HG02885 (cell line): ENCODE results near the gene SLC23A1.

Experiments used
- ATAC-seq: cut with Tn5 transposase; IDR thresholded peaks from one replicate; pipeline ENCODE4 v1.9.1; 2021; ENCODE audit warnings: mild to moderate bottlenecking; ENCODE audit not compliant: unreplicated experiment, poor library complexity

Gene SLC23A1

DNA sequence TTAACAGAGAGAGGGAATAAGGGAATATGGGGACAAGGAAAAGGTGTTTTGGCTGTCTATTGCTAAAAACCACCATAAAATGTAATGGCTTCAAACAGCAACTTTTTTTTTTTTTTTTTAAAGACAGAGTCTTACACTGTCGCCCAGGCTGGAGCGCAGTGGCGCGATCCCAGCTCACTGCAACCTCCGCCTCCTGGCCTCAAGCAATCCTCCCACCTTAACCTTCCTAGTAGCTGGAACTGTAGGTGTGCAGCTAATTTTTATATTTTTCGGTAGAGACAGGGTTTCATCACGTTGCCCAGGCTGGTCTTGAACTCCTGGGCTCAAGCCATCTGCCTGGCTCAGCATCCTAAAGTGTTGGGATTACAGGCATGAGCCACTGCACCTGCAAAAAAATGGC, 25.1 kb upstream of the SLC23A1 start:
- ATAC-seq = no peak

DNA sequence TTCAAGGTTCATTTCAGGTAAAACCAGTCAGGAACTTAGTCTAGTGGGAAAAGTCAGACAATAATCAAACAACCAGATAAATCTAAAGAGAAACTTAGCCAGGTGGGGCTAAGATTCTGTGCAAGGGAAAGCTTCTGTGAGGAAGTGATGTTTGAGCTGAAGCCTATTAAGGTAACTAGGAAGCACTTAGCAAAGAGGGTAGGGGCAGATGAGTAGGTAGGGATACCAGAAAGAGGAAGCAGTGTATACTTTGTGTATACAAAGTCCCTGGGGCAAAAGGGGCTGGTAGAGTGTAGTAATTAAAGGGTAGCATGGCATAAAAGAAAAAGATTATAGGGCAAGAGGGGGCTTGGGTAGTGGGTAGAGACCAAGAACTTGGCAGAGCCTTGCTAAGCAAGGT, 24.4 kb upstream of the SLC23A1 start:
- ATAC-seq = no peak

- ATAC-seq = no peak
Observed at GRCh38 chr5:139406963-139407362, 23.9 kb upstream of the SLC23A1 start.

DNA sequence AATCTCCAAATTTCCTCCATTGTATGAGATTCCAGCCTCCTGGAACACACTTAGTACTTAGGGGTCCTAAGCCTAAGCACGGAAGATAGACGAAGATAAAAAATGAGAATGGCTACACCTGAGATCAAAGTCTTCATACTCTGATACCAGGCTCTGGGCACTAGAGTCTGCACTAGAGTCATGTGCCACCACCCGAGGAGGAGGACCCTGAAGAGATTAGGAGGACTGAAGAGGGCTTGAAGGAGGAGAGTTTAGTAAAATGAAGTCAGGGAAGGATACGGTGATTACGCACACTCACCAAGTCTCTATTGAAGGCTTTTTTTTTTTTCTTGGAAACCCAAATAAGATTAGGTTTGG, 21.4 kb upstream of the SLC23A1 start:
- ATAC-seq = no peak

DNA sequence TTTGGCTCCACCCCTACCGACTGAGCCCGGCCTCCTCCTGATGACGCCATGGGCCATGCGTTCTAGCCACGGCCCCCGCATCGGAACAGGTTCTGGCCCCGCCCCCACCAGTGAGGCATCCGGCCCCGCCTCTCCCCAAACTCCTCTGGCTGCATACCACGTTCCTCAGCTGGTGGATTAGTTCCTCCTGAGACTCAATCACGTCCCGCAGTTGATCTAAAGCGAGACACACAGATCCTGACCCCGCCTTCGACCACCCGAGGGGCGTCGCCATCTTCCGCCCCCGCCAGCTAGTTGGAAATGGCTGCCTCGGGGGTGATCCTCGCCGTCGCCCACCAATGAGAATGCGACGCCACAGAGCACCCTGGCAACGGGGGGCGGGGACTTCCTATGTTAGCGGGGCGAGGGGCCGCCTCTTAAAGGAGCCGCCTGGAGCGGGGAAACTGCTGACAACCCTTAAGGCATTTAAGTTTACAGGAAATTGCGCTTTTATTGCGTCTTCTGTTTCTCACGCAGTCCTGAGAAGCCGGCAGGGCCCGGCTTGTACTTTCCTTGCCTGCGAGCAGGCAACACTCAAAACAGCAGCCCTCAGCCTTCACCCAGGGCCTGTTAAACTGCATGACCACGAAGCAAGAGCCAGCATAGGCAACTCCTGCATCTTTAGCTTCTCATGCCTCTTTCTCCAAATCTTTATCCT, 20.8 kb upstream of the SLC23A1 start, which contains the start of gene SPATA24:
SPATA24 (minus strand) TSS at position 303 of the 697 bp plus-strand sequence; CDS start at position 274, 29 bp downstream.
- peak; percentile 80 for ATAC-seq

DNA sequence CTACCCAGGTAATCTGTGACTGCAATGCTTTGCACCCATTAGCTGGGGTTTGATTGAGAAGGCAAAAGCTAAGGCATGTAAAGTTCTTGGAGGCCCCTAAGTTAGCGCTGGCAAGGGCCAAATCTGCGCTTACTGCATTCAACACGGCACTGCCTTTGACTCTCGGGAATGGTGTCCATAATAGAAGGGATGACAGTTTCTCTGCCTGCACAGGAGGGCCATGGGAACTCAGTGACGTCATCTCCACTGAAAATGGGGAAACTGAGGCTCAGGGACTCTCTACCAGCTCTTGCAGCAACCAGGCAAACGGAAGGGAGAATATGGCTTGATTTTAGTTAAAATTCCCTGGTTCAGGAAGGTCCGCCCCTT, 20.3 kb upstream of the SLC23A1 start:
- no peak for ATAC-seq

GRCh38 chr5:139402561-139403158, 19.6 kb upstream of the SLC23A1 start:
- ATAC-seq = no peak

GRCh38 chr5:139401546-139401945, 18.4 kb upstream of the SLC23A1 start:
- no peak for ATAC-seq

DNA sequence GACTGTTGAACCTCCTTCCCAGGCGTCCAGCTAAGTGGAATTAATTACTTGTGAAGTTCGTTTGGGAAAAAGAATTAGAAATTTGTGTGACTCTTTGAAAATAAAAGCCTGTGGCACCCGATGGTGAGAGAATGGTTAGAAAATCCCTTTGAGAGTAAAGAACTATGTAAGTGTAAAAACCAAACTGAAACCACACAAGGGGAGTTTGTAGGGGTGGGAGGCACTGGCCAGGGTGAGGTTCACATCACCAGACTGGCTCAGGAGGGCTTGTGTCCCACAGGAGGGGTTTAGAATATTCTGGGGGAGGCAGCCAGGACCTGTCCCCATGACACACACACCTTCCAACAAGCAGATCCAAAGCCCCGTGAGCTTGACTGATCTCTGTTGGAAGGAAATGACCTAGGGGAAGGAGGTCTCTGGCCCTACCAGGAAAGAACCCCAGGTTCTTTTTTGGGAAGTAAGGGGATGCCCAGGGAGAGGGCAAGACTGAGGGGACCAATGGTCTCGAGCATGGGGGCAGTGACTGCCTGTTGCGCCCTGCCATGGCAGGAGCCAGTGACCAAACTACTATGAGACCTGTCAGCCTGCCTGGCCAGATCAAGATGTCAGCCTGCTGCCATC, 16.5 kb upstream of the SLC23A1 start:
- peak; percentile 29 for ATAC-seq

DNA sequence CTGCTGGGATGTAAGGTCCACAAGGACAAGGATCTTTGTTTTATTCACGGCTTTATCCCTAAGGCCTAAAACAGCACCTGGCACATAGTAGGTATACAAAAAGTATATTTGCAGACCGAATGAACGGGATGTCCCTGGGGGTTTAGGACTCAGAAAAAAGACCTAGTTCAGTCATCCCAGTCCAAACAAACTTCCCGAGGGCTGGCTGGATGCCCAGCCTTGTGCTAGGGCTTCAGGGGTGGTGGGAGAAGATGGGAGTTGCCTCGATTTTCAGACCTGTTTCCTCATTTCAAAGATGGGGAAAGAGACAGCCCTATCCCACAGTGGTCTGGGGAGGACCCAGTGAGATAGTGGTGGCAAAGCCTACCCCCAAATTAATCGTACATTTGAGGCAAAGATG, 14.8 kb upstream of the SLC23A1 start:
- ATAC-seq = no peak

DNA sequence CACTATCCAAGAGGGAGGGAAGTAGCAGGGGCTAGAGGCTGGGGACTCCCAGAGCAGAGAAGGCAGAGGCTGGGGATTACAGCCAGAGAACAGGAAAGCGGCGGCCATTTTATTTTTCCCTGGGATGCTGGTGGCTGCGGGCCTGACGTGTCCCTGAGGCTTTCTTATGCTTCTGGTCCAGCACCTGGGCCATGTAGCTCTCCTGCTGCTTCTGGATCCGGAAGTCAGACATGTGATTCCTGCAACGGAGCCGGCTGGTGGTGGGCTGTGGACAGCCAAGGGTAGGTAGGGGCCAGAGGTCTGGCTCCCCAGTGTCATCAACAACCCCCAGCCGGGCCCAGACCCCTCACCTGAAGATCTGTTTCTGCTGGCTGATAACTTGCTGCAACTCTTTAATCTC, 13.6 kb upstream of the SLC23A1 start:
- no peak for ATAC-seq

GRCh38 chr5:139395844-139396640, 12.9 kb upstream of the SLC23A1 start:
- ATAC-seq = no peak

DNA sequence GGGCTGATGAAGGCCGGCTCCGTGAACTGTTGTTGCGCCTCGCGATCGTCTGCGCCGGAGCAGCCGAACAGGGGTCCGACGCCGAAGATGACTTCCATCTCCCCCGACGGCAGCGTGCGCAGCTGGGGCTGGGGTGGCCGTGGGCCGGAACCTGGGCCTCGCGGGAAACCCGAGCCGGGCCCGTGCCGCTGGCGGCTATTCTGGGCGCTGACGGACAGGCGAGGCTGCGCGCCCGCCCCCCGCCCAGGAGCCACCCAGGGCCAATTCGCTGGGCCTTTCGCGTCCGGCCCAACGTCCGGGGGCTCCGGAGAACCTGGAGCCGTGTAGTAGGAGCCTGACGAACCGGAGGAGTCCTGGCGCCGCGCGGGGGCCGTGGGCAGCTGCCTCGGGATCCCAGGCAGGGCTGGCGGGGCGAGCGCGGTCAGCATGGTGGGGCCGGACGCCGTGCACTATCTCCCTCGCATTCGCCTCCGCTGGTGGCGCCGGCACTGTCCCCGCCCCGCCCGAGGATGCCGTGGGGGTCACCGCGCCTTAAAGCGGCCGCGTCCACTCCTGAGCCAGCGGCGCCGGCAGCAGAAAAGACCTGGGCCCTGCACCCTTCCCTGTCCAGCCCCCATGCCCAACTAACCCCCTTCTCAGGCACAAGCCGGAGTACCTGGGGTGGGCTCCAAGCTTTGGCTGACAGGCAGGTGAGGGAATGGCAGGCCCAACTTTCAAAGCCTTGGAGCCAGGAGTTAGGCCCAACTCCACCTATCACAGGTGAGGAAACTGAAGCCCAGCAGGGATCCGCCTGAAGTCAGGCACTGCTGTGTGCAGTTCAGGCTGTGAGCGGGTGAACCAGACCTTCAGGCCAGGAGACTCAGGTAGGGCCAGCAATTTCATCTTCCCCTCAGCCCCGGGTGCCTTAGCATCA, 11.8 kb upstream of the SLC23A1 start, which contains the start of gene PROB1:
PROB1 (minus strand) TSS at position 451 of the 913 bp plus-strand sequence; CDS start at position 428, 23 bp downstream.
- no peak for ATAC-seq

- ATAC-seq = peak; percentile 17
Observed at GRCh38 chr5:139394123-139394653, 11.1 kb upstream of the SLC23A1 start.

DNA sequence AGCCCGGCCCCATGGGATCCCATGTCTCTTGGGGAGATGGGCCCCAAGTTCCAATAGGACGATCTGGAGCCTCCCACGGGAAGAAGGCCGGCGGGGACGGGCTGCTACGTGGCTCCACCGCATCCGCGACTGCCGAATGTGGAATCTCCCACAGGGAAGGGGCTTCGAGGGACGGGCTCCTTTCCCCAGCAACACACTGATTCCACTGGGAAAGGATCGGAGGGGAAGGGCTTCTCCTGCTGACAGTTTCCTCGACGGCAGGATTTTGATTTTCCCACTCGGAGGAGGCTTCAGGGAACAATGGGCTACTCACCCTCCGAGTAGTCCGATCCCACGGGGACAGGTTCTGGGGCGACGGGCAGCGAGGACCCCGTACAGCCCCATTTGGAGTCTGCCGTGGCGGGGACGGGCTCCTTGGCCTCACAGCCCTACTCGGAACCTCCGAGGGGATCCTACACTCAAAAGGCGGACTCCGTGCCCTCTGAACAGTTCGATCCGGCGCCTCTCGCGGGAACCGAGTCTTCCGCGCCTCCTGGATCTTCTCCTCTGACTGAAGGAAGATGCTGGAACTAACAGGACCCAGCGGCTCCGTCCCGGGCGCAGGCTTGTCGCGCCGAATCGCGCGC, 10.5 kb upstream of the SLC23A1 start:
- no peak for ATAC-seq

- peak; percentile 54 for ATAC-seq
Observed at GRCh38 chr5:139392678-139393496, 9.8 kb upstream of the SLC23A1 start.

GRCh38 chr5:139392324-139392677, 9.2 kb upstream of the SLC23A1 start:
- ATAC-seq = no peak

DNA sequence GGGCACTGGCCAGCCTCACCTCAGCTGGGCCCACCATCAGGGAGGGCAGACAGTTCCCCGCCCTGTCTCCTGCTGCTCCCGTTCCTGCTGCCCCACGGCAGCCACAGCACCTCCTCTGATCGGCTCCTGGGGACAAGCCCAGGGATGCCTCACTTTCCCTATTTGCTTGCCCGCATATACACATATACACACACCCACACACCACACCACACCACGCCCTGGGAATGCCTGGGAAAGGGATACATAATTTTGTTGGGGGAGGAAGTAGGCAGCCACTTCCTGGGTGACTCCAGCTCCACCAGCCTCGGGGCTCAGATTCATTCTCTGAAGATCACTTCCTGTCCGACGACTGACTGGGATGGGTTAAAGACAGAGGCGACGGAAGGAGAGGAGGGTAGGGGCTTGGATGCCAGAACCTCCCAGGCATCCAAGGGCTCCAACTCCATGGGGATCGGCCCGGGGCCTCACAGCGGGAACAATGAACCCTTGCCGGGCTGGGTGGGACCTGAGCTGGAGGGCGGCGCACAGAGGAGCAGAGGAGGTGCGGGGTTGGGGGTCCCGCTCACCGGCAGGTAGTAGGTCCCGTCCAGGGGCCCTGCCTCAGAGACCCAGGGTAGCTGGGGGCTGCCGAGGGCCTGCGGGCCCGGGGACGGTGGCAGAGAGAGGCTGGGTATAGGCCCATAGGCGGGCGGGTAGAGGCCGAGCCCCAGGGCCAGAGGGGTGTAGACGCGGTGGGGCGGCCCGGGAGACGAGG, 8.7 kb upstream of the SLC23A1 start:
- peak; percentile 0 for ATAC-seq
